K562 (cell line): ENCODE data around the gene GGA3. TPM values are rescaled to one million over a fixed set of nuclear protein-coding genes. Genes with fewer than 3 reads are reported as not detected.

ENCODE experiments used
- CCNT2 ChIP-seq: IDR thresholded peaks from 2 replicates; pipeline ENCODE4 v1.6.1; 2011; ENCODE audit warnings: borderline replicate concordance, low read depth, mild to moderate bottlenecking, moderate library complexity, mixed read lengths, low read length; ENCODE audit not compliant: insufficient read length; ENCODE audit errors: extremely low read depth
- COPS2 ChIP-seq: fragments of 450-650 bp; conservative IDR thresholded peaks from 2 replicates; pipeline ENCODE4 v1.6.1; 2016; ENCODE audit warnings: mild to moderate bottlenecking, moderate library complexity
- JUNB ChIP-seq: fragments of 450-650 bp; formaldehyde crosslinking; conservative IDR thresholded peaks from 2 replicates; pipeline ENCODE4 v1.4.0; 2020; ENCODE audit warnings: mild to moderate bottlenecking
- MLX ChIP-seq, 2 experiments: fragments of 450-650 bp in 1 of 2; sonication (generic) in 1 of 2; formaldehyde crosslinking; conservative IDR thresholded peaks; 2 replicates each; pipeline versions ENCODE4 v1.4.0 to v1.8.1; 2020 to 2022; ENCODE audit warnings: mild to moderate bottlenecking in 1 of 2, missing genetic modification reagents in 1 of 2
- MYC ChIP-seq, 2 experiments: fragments of 250-450 bp in 1 of 2; sonication (Bioruptor Pico) in 1 of 2; IDR thresholded peaks; 2 replicates each; pipeline versions ENCODE4 v1.5.1 to v1.6.1; 2012 to 2021; ENCODE audit warnings: low read depth in 2 of 2, borderline replicate concordance in 1 of 2, improper control_type of control experiment in 1 of 2, low read length in 1 of 2, mild to moderate bottlenecking in 1 of 2, moderate library complexity in 1 of 2
- NR1H2 ChIP-seq: sonication (generic); formaldehyde crosslinking; IDR thresholded peaks from 2 replicates; pipeline ENCODE4 v1.4.0; 2020; ENCODE audit warnings: mild to moderate bottlenecking, missing genetic modification reagents
- PCBP2 ChIP-seq: fragments of 200-400 bp; formaldehyde crosslinking; IDR thresholded peaks from 2 replicates; pipeline ENCODE4 v1.6.1; 2018; ENCODE audit warnings: low read length, low read depth, mild to moderate bottlenecking, moderate library complexity; ENCODE audit not compliant: poor library complexity, severe bottlenecking
- PKNOX1 ChIP-seq: fragments of 450-650 bp; IDR thresholded peaks from 2 replicates; pipeline ENCODE4 v1.6.1; 2016
- SNRNP70 ChIP-seq: fragments of 200-400 bp; formaldehyde crosslinking; optimal IDR thresholded peaks from 2 replicates; pipeline ENCODE3; 2017; ENCODE audit warnings: low read depth, low read length
- SP2 ChIP-seq: IDR thresholded peaks from 2 replicates; pipeline ENCODE4 v1.6.1; 2011; ENCODE audit warnings: mild to moderate bottlenecking, low read depth, low read length, moderate library complexity; ENCODE audit not compliant: poor library complexity, severe bottlenecking; ENCODE audit errors: extremely low read depth
- TSHZ1 ChIP-seq: fragments of 250-450 bp; sonication (Bioruptor Pico); IDR thresholded peaks from 2 replicates; pipeline ENCODE4 v1.4.0; 2020; ENCODE audit warnings: mild to moderate bottlenecking, moderate library complexity
- ZC3H4 ChIP-seq: sonication (generic); formaldehyde crosslinking; IDR thresholded peaks from 2 replicates; pipeline ENCODE4 v1.9.0; 2021; ENCODE audit warnings: missing genetic modification reagents, borderline replicate concordance
- ZNF133 ChIP-seq: fragments of 250-450 bp; sonication (Bioruptor Pico); IDR thresholded peaks from 2 replicates; pipeline ENCODE4 v1.4.0; 2020; ENCODE audit warnings: mild to moderate bottlenecking
- ZNF668 ChIP-seq: fragments of 250-450 bp; sonication (Bioruptor Pico); IDR thresholded peaks from 2 replicates; pipeline ENCODE4 v1.8.0; 2022; ENCODE audit warnings: mild to moderate bottlenecking, inconsistent platforms
- ZNF764 ChIP-seq: fragments of 250-450 bp; sonication (Bioruptor Pico); IDR thresholded peaks from 2 replicates; pipeline ENCODE4 v1.4.0; 2020; ENCODE audit warnings: low read depth, mild to moderate bottlenecking, moderate library complexity
- ZZZ3 ChIP-seq: fragments of 450-650 bp; IDR thresholded peaks from 2 replicates; pipeline ENCODE4 v1.6.1; 2016; ENCODE audit warnings: antibody characterized with exemption, mild to moderate bottlenecking, moderate library complexity
- polyA plus RNA-seq, 8 experiments: library from polyadenylated mRNA; depleted of rRNA in 4 of 8; stranded (reverse) in 5 of 8; unstranded in 3 of 8; fragments of >200 nt; fragmentation: Nextera tagmentation in 2 of 8; fragmentation: Illumina TruSeq in 1 of 8; extraction: Ambion mirVana in 2 of 8; extraction: Trizol in 1 of 8; gene quantifications; 2 replicates each; pipeline versions ENCODE4 v1.2.1 to v1.2.3, GENCODE V29; 2011 to 2014; ENCODE audit warnings: inconsistent platforms in 1 of 8, missing spikeins in 1 of 8
- total RNA-seq, 7 experiments: library from RNA; depleted of rRNA in 6 of 7; stranded (reverse); fragments of >200 nt in 6 of 7; fragmentation: Illumina TruSeq in 2 of 7; extraction: Trizol in 2 of 7; gene quantifications; 2 replicates each; pipeline versions ENCODE4 v1.2.1 to v1.2.3, GENCODE V29; 2011 to 2021; ENCODE audit warnings: low replicate concordance in 1 of 7

The GGA3 gene
- total and polyA plus RNA-seq, 9 of the 15 experiments (the other 6 are each of a cell fraction or from before 2014, with no cell fraction given): 5.7 to 64.9 (median 25.4) TPM

GRCh38 chr17:75261336-75262111, at the start of gene GGA3, which contains the start of gene MRPS7 (continued):
- TF ChIP-seq ZNF764 (CRISPR knock-in tag): no peak
- TF ChIP-seq MYC (IDR thresholded peaks at IDR 0.05; ENCODE audit: low read depth, low read length): peak; percentile 67
- TF ChIP-seq MYC (CRISPR knock-in tag; IDR thresholded peaks at IDR 0.05; ENCODE audit: borderline replicate concordance, low read depth): peak; percentile 81; the same call in 1 of the 2 replicates
- no peak for TF ChIP-seq NR1H2 (CRISPR knock-in tag)
- peak; percentile 2 for TF ChIP-seq SP2
- TF ChIP-seq ZZZ3: no peak
- TF ChIP-seq PKNOX1: peak; percentile 70
- TF ChIP-seq COPS2: no peak
- no peak for TF ChIP-seq PCBP2
- TF ChIP-seq MLX (CRISPR knock-in tag; conservative IDR thresholded peaks at IDR 0.05): peak in 1 of 2 experiments; percentile 67; a peak in 1 of 4 replicates
- TF ChIP-seq JUNB (CRISPR knock-in tag): no peak
- TF ChIP-seq TSHZ1 (CRISPR knock-in tag): peak; percentile 58; the same call in 1 of the 2 replicates
- no peak for TF ChIP-seq SNRNP70
- no peak for TF ChIP-seq ZC3H4
- TF ChIP-seq ZNF668 (CRISPR knock-in tag): no peak
- TF ChIP-seq ZNF133 (CRISPR knock-in tag): no peak
- peak; percentile 14 for TF ChIP-seq CCNT2
